B cell (primary cell): Measurements from ENCODE around the gene GRIK3. TPM values are rescaled to one million over a fixed set of nuclear protein-coding genes. Genes with fewer than 3 reads are reported as not detected.
A peak's percentile ranks its signal among the peaks of the same experiment; 100 is the strongest.

Experiments used
- ATAC-seq: fragments of 200-7000 bp; cut with Tn5 transposase; one replicate; pipeline ENCODE4 v1.10.0; 2021; ENCODE audit warnings: low read depth, mild to moderate bottlenecking, moderate number of reproducible peaks, moderate library complexity
- CTCF ChIA-PET: fragments of 350-600 bp; sonication (Branson Sonifier 250); formaldehyde crosslinking; loops from one replicate; lab custom pipeline; 2021; ENCODE audit warnings: antibody characterized with exemption, inconsistent platforms; lab: Charles Lee
- POLR2A ChIA-PET: fragments of 350-600 bp; sonication (Branson Sonifier 250); formaldehyde crosslinking; loops from one replicate; lab custom pipeline; 2021; ENCODE audit warnings: antibody characterized with exemption; lab: Charles Lee
- DNase-seq: peaks from one replicate; pipeline ENCODE4 v3.0.0; 2013
- H2AFZ ChIP-seq: 2 replicates; pipeline ENCODE4 v1.6.1; 2012; ENCODE audit warnings: mild to moderate bottlenecking, low read depth, low read length; ENCODE audit not compliant: insufficient read depth, poor library complexity, severe bottlenecking
- H3K27ac ChIP-seq, 2 donors: 1 replicate in 1 of 2; 2 replicates in 1 of 2; pipeline ENCODE4 v1.5.1; 2012 to 2013; ENCODE audit warnings: low read length in 2 of 2, mild to moderate bottlenecking in 2 of 2, moderate library complexity in 1 of 2
- H3K27me3 ChIP-seq, 4 experiments: fragments of 200-600 bp in 1 of 4; sonication (generic) in 1 of 4; replicated peaks in 1 of 4; 1 replicate in 2 of 4; 2 replicates in 2 of 4; pipeline versions ENCODE4 v1.6.1 to v1.7.0; 2013 to 2016; ENCODE audit warnings: low read length in 3 of 4, mild to moderate bottlenecking in 2 of 4, mixed read lengths in 1 of 4, moderate library complexity in 1 of 4; ENCODE audit not compliant: insufficient read depth in 4 of 4, control insufficient read depth in 3 of 4; ENCODE audit errors: control extremely low read depth in 1 of 4
- H3K36me3 ChIP-seq, 2 experiments: replicated peaks in 1 of 2; 1 replicate in 1 of 2; 2 replicates in 1 of 2; pipeline versions ENCODE4 v1.6.1 to v1.7.1; 2013; ENCODE audit warnings: low read length in 1 of 2; ENCODE audit not compliant: insufficient read depth in 2 of 2, control insufficient read depth in 1 of 2; ENCODE audit errors: control extremely low read depth in 1 of 2, extremely low read depth in 1 of 2
- H3K4me1 ChIP-seq, 2 donors: fragments of 200-600 bp in 1 of 2; sonication (generic) in 1 of 2; 1 replicate in 1 of 2; 2 replicates in 1 of 2; pipeline versions ENCODE4 v1.5.1 to v1.6.1; 2013 to 2017; ENCODE audit warnings: low read length in 2 of 2; ENCODE audit not compliant: control insufficient read depth in 2 of 2, insufficient read depth in 2 of 2
- H3K4me2 ChIP-seq: replicated peaks from 2 replicates; pipeline ENCODE3; 2012; ENCODE audit warnings: mild to moderate bottlenecking, low read depth, low read length; ENCODE audit not compliant: poor library complexity, severe bottlenecking
- H3K4me3 ChIP-seq, 5 experiments: fragments of 200-600 bp in 1 of 5; sonication (generic) in 1 of 5; 1 replicate in 3 of 5; 2 replicates in 2 of 5; pipeline versions ENCODE4 v1.5.1 to v1.7.0; 2011 to 2016; ENCODE audit warnings: low read length in 4 of 5, mild to moderate bottlenecking in 4 of 5, low read depth in 2 of 5, control low read depth in 1 of 5, moderate library complexity in 1 of 5; ENCODE audit not compliant: insufficient read depth in 1 of 5; ENCODE audit errors: control extremely low read depth in 1 of 5, extremely low read depth in 1 of 5
- H3K79me2 ChIP-seq: fragments of 200-600 bp; sonication (generic); one replicate; pipeline ENCODE4 v1.6.0; 2016; ENCODE audit warnings: low read length; ENCODE audit not compliant: control insufficient read depth, insufficient read depth
- H3K9ac ChIP-seq: fragments of 200-600 bp; sonication (generic); 2 replicates; pipeline ENCODE4 v1.6.1; 2017; ENCODE audit warnings: mild to moderate bottlenecking, low read length, moderate library complexity
- H3K9me3 ChIP-seq, 3 donors: one replicate each; pipeline versions ENCODE4 v1.6.1 to v1.7.1; 2013; ENCODE audit warnings: low read length in 2 of 3; ENCODE audit not compliant: control insufficient read depth in 2 of 3, insufficient read depth in 1 of 3; ENCODE audit errors: control extremely low read depth in 1 of 3
- H4K20me1 ChIP-seq: 2 replicates; pipeline ENCODE4 v1.6.0; 2012; ENCODE audit warnings: mild to moderate bottlenecking, low read length; ENCODE audit not compliant: insufficient read depth, control insufficient read depth, poor library complexity, severe bottlenecking
- H3K27ac Mint-ChIP-seq: one replicate; pipeline ENCODE4 v1.8.0; 2021; ENCODE audit warnings: mixed read lengths
- H3K27me3 Mint-ChIP-seq: one replicate; pipeline ENCODE4 v1.8.0; 2021; ENCODE audit warnings: mixed read lengths
- H3K4me1 Mint-ChIP-seq: one replicate; pipeline ENCODE4 v1.8.0; 2021; ENCODE audit warnings: mixed read lengths
- H3K4me3 Mint-ChIP-seq: one replicate; pipeline ENCODE4 v1.8.0; 2021; ENCODE audit warnings: mixed read lengths
- H3K9me3 Mint-ChIP-seq: one replicate; pipeline ENCODE4 v1.8.0; 2022; ENCODE audit warnings: mixed read lengths; ENCODE audit not compliant: insufficient read depth
- CTCF ChIP-seq: fragments of 200-600 bp; IDR thresholded peaks from one replicate; pipeline ENCODE4 v1.8.0; 2022; ENCODE audit warnings: antibody characterized with exemption, mild to moderate bottlenecking
- EZH2 ChIP-seq: IDR thresholded peaks from 2 replicates; pipeline ENCODE4 v1.6.1; 2012; ENCODE audit warnings: borderline replicate concordance, low read depth, mild to moderate bottlenecking, moderate library complexity, low read length; ENCODE audit not compliant: insufficient read depth, poor library complexity, severe bottlenecking
- WGBS: methylation state at CpG from one replicate; pipeline ENCODE4 v1.1.5; 2013; ENCODE audit warnings: missing lambda C conversion rate; ENCODE audit not compliant: insufficient coverage; 5-methylcytosine and 5-hydroxymethylcytosine counted together
- intact Hi-C: fragments of 100-400 bp; cut with micrococcal nuclease; formaldehyde crosslinking; loops from one replicate; pipeline ENCODE4 v1.10.0; 2022
- polyA plus RNA-seq: library from polyadenylated mRNA; depleted of rRNA; stranded (reverse); fragments of >200 nt; gene quantifications from 2 replicates; pipeline ENCODE4 v1.2.3, GENCODE V29; 2012
- total RNA-seq, 2 donors: library from RNA; stranded (reverse); fragments of 120-200 nt in 1 of 2; gene quantifications; 1 replicate in 1 of 2; 2 replicates in 1 of 2; pipeline versions ENCODE4 v1.2.3 to v1.2.4, GENCODE V29; 2013 to 2022

GRIK3 gene
- total and polyA plus RNA-seq, 2 donors (not counting 1 experiment from before 2014, with no cell fraction given): 0.12 to 1.5 TPM

GRCh38 chr1:36883315-36883949 is 150.9 kb downstream of the GRIK3 start:
- Histone ChIP-seq H3K4me1 (peaks cover 12 to 17% of the 10 kb centered on the region in 2 donors), H3K27ac (no peak overlapping the region), H3K79me2 (no peaks in the 10 kb centered on the region), H3K36me3 (no peaks in the 10 kb centered on the region), H3K9ac (no peak overlapping the region), H3K4me2 (peak overlapping the region; percentile 34), H3K9me3 (no peaks in the 10 kb centered on the region), H3K27me3 (peaks cover 0 to 7% (median 0%) of the 10 kb centered on the region in 4 experiments), H4K20me1 (no peaks in the 10 kb centered on the region), H2AFZ (no peak overlapping the region), H3K4me3 (no peak overlapping the region)
- H3K9me3 Mint-ChIP-seq: no peaks in the 10 kb centered on the region
- no peak for DNase-seq
- no peak for ATAC-seq
- 100% methylated on average over 1 of the region's 3 CpGs for WGBS
- H3K27me3 Mint-ChIP-seq: peaks cover 7% of the 10 kb centered on the region
- CTCF ChIA-PET: no interaction called here
- no peak overlapping the region for H3K4me3 Mint-ChIP-seq
- H3K27ac Mint-ChIP-seq: no peak overlapping the region
- intact Hi-C loops: no loop called here
- POLR2A ChIA-PET: no interaction called here
- no peaks in the 10 kb centered on the region for H3K4me1 Mint-ChIP-seq
- TF ChIP-seq CTCF (no peak), EZH2 (no peak)

- no peaks in the 10 kb centered on the region for H3K4me1 Mint-ChIP-seq
- H3K9ac ChIP-seq: no peak overlapping the region
- peaks cover 0 to 7% (median 0%) of the 10 kb centered on the region in 4 experiments for H3K27me3 ChIP-seq
- 96% methylated on average over 6 of the region's 11 CpGs for WGBS
- no peak overlapping the region for H3K4me3 Mint-ChIP-seq
- H3K4me3 ChIP-seq: no peak overlapping the region
- H4K20me1 ChIP-seq: no peaks in the 10 kb centered on the region
- no peak overlapping the region for H3K4me2 ChIP-seq
- H3K4me1 ChIP-seq: peaks cover 12 to 17% of the 10 kb centered on the region in 2 donors
- no peaks in the 10 kb centered on the region for H3K36me3 ChIP-seq
- intact Hi-C loops: no loop called here
- no peak overlapping the region for H2AFZ ChIP-seq
- no peaks in the 10 kb centered on the region for H3K9me3 Mint-ChIP-seq
- H3K27me3 Mint-ChIP-seq: peaks cover 4% of the 10 kb centered on the region
- DNase-seq (no peak), ATAC-seq (no peak)
- no peak overlapping the region for H3K27ac ChIP-seq
- no peaks in the 10 kb centered on the region for H3K79me2 ChIP-seq
- H3K9me3 ChIP-seq: no peaks in the 10 kb centered on the region
- ChIA-PET CTCF (no interaction called here), POLR2A (no interaction called here)
- H3K27ac Mint-ChIP-seq: no peak overlapping the region
- no peak for TF ChIP-seq EZH2
- TF ChIP-seq CTCF: no peak
Observed at GRCh38 chr1:36882536-36883285, 151.6 kb downstream of the GRIK3 start.
